HuH-7.5 (cell line): ENCODE results near the gene CHID1.

Experiments used
- DNase-seq: peaks from one replicate; pipeline ENCODE4 v3.0.0; 2011; ENCODE audit warnings: low spot score

Gene CHID1

GRCh38 chr11:888310-889212 is 22.0 kb downstream of the CHID1 start:
- no peak for DNase-seq

GRCh38 chr11:887589-887988 is 23.0 kb downstream of the CHID1 start:
- no peak for DNase-seq

DNA sequence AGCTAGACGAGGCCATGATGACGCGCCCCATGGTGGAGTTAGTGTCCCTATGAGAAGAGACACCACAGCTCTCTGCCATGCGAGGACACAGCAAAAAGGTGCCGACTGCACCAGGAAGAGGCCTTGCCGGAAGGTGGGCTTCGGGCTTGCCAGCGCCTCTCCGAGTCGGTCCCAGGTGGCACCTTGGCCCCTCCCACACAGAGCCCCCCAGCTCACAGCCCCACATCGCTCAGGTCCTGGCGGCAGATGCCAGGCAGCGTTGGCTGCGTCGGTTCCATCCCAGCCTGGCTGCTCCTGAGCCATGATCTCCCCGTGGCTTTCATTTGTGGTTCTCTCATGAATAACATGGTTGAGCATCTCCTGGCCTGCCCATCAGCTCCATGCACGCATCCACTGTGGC is 24.0 kb downstream of the CHID1 start:
- no peak for DNase-seq

GRCh38 chr11:884578-885070 is 26.0 kb downstream of the CHID1 start:
- no peak for DNase-seq

DNA sequence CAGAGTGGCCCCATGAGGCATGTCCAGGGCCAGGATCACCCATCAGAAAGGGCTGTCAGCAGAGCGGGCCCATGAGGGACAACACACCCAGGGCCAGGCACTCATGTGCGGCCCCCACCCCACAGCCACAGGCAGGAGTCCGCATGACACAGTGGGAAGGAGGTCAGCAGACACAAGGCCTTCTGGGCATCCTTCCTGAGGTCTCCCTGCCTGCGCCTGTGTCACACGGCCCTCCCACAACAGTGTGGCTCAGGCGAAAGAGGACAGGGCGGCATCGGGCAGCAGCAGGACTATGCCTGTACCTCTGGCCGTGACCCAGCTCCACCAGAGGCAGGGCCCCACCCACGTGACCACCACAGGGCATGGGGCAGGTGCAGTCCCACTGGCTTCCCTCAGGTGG is 27.1 kb downstream of the CHID1 start:
- no peak for DNase-seq

- DNase-seq: no peak
These were observed 28.0 kb downstream of the CHID1 start for GRCh38 chr11:882596-882995.

GRCh38 chr11:880447-880846 is 30.2 kb downstream of the CHID1 start:
- no peak for DNase-seq

GRCh38 chr11:877565-877964 is 33.0 kb downstream of the CHID1 start:
- no peak for DNase-seq

GRCh38 chr11:876545-876944 is 34.1 kb downstream of the CHID1 start:
- DNase-seq: no peak

GRCh38 chr11:875769-876301 is 34.8 kb downstream of the CHID1 start:
- DNase-seq: no peak

DNA sequence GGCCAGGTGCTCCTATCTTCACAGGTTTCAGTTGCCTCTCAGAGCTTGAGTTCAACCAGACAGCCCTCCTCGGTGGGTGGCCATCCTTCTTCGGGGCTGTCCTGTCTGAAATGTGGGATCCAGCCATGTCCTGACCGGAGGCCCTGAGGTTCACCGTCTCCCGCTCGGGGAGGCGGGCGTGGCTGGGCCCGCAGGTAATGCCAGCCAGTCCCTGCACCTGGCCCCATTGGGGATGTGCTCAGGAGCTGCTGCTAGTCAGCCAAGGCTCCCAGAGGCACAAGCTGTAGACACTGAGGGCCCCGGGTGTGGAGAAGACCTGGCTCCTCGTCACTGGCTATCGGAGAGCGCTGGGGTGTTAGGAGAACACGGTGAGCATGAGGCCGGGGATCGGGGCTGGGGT is 35.4 kb downstream of the CHID1 start:
- no peak for DNase-seq

DNA sequence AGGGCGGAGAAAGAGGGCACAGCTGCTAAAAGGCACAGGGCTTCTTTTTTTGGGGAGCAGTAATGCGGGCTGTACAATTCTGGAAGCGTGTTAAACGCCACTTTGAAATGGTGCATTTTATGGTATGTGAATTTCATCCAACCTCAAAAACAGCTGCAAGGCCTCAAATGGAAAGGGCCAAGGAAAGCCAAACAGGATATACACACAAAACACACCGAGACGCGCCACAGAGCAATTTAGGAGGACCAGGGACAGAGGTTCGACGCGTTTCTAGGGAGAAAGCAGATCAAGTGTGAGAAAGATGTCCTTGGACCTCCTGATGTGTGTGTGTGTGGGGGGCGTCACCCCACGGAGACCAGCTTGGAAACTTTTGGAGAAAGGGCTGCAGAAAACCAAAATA is 36.9 kb downstream of the CHID1 start:
- DNase-seq: no peak

DNA sequence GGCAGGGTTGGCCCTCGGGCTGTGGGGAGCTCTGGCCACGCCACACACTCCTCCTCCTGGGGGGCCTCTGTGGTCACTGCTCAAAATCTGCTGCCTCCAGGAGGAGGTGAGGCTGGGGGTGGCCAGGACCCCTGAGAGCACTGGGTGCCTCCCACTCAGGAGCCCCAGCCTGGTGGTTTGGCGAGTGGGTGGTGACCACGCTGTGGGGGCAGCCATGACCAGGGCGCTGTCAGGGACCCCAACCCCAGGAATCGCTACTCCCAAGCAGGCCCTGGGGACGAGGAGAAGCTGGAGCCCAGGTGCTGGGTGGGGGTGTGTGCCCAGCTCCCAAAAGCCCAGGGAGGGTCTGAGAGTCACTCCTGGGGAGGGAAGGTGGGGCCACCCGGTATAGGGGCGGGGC is 37.8 kb downstream of the CHID1 start:
- DNase-seq: no peak

DNA sequence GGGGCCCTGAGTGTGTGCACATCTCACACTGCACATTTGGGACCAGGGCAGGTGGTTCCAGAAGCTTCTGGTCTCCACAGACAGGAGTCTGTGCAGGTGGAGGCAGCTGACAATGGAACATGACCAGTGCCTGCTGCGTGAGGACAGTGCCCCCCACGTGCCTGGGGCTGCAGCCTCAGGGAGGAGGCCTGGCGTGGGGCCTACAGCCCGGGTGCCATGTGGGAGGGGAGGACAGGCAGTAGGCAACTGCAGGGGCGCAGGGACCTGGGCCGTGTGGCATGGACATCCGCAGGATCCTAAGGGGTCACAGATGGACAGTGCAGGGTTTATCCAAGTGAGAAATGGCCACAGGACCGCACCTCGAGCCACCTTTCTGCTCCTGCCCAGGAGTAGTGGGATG is 39.1 kb downstream of the CHID1 start:
- no peak for DNase-seq

GRCh38 chr11:870418-870817 is 40.2 kb downstream of the CHID1 start:
- DNase-seq: no peak

DNA sequence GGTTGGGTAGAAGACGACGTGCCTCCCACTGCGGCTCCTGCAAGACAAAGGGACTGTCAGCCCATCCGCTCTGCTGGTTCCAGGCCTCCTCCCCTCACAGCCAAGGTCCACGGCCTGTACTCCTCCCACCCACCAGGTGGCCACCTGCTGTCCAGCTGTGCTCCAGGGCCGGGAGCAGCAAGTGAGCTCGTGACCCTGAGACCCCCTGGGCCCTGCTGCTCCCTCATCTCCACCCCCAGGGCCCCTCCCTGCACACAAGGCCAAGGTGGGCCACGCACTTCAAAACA is 40.5 kb downstream of the CHID1 start:
- DNase-seq: no peak

DNA sequence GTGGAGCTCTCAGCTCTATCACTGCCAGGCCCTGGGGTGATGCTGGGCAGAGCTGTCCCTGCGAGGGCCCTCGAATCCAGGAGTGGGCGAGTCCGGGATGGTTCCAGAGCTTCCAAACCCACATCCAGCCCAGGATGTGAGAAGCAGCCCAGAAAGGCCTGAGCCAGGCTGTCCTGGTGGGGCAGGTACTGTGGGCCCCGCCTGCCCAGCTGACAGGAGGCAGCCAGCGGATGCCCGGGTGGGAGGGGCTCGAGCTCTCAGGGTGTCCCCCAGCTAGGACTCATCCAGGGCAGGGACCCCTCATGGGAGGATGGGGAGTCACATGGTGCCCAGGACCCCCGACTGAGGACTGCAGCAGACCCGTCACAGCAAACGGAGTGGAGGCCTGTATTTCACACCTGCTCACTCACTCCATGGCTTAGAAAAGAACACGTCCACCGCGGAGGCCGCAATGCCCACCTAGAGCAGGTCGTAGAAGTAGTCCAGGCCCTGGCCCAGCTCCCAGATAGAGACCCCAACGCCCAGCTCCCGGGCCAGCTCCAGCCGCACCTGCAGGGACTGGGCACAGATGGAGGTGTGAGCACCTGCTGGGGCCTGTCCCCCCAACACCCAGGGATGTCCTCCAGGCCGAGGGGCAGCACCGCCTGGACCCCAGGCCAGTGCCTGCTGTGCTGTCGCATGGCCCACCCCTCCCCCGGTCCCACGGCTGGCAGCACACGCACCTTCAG is 41.0 kb downstream of the CHID1 start:
- DNase-seq: no peak

DNA sequence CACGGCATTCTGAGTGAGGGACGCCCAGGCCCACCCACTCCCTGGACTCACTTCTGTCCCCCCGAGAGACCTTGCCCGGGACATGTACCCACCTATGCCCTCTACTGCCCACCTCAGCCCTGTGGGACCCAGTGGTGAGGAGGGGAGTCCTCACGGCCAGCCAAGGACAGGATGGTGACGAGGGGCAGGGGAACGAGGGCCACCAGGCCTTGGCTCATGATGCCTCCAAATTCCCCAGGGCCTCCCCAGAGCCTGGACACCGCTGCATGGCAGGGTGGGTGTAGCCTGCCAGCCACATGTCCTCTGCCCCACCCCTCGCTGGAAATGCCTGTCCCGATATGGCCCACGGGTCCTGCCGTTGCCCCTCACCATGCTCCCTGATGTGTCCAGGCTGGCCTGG is 41.8 kb downstream of the CHID1 start:
- no peak for DNase-seq

GRCh38 chr11:868394-868793 is 42.2 kb downstream of the CHID1 start:
- no peak for DNase-seq

- no peak for DNase-seq
These were observed 42.7 kb downstream of the CHID1 start for GRCh38 chr11:867856-868358.

GRCh38 chr11:866481-866880 is 44.1 kb downstream of the CHID1 start:
- DNase-seq: no peak

DNA sequence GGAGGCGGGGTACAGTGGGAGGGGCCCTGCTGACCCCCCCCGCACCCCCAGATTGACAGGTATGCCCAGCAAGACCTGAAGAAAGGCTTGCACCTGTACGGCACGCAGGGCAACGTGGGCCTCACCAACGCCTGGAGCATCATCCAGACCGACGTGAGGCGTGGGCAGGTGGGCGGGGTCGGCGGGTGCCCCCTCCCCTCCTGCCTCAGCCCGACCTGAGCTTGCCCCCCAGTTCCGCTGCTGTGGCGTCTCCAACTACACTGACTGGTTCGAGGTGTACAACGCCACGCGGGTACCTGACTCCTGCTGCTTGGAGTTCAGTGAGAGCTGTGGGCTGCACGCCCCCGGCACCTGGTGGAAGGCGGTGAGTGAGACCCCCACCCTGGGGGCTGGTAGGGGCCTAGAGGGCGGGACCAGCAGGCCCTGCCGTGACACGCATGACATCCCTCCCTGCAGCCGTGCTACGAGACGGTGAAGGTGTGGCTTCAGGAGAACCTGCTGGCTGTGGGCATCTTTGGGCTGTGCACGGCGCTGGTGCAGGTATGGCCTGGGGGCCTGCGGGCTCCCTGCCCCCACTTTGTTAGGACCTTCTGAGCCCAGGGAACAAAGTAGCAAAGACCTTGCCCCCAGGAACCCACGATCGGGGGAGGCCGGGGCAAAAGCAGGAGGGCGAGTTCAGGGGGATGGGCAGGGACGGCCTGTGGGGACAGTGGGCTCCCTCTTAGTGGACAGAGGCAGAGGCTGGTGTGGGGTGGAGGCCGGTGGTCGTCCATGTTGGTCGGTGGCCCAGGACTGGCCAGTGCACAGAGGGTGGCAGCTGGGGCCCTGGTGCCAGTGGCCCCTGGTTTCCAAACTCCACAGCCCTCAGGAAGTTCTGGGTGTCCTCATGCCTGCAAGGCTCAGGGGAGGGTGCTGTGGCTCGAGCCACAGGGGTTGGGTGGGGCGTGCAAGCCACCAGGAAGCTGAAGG is 44.9 kb downstream of the CHID1 start:
- DNase-seq: no peak
